Measurements from ENCODE around the gene ZFHX3.

The ZFHX3 gene

GRCh38 chr16:72796222-72796621, 251.7 kb downstream of the ZFHX3 start:
- Mint-ChIP-seq H3K36me3 (peaks cover 39 to 44% of the 10 kb centered on the region in 2 donors), H3K27ac (no peak overlapping the region), H3K27me3 (no peaks in the 10 kb centered on the region), H3K9me3 (no peaks in the 10 kb centered on the region), H3K4me1 (no peaks in the 10 kb centered on the region), H3K4me3 (no peak overlapping the region)
- no peak for DNase-seq
- ATAC-seq (replicated peaks): no peak

DNA sequence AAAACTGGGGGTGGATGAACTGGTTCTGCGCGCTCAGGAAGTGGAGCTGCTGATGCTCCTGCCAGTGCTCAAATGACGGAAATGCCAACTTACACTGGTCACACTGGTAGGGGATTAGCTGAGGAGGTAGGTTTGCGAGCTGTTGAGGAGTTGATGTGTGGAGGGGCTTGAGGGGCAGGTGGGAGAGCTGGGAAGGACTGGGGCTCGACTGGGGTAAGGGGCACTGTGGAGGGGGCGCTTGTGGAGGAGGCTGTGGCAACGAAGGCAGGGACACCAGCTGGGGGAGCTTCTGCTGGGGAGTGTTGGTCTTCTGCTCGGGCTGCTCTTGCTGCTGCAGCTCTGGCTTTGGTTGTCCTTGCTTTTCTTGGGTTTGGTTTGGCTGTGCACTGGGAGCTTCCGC, 252.9 kb downstream of the ZFHX3 start:
- H3K36me3 Mint-ChIP-seq: peaks cover 41 to 43% of the 10 kb centered on the region in 2 donors
- DNase-seq (no peak), ATAC-seq (replicated peaks) (no peak)
- no peak overlapping the region for H3K27ac Mint-ChIP-seq
- H3K27me3 Mint-ChIP-seq: no peaks in the 10 kb centered on the region
- no peaks in the 10 kb centered on the region for H3K9me3 Mint-ChIP-seq
- no peaks in the 10 kb centered on the region for H3K4me1 Mint-ChIP-seq
- H3K4me3 Mint-ChIP-seq: no peak overlapping the region

DNA sequence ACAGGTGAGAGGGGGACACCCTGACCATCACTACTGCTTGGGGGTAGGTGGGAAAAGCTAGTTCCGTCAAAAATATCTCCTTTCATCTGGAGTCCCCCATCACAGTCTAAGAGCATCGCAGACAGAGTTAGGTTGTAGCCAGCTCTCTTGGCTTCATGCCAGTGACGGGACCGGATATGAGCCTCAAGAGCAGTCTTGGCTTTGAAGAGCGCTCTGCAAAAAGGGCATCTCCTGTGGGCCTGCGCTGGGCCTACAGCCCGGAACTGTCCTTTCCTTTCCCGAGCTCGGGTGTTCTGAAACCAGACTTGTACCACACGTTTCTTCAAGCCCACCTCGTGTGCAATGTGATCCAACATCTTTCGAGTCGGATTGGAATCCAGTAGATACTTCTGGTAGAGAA, 253.6 kb downstream of the ZFHX3 start:
- Mint-ChIP-seq H3K9me3 (no peaks in the 10 kb centered on the region), H3K27me3 (peaks cover 0 to under 1% of the 10 kb centered on the region in 2 donors), H3K4me3 (no peak overlapping the region), H3K4me1 (no peaks in the 10 kb centered on the region), H3K27ac (no peak overlapping the region), H3K36me3 (peaks cover 38 to 43% of the 10 kb centered on the region in 2 donors)
- ATAC-seq (replicated peaks) (no peak), DNase-seq (no peak)

DNA sequence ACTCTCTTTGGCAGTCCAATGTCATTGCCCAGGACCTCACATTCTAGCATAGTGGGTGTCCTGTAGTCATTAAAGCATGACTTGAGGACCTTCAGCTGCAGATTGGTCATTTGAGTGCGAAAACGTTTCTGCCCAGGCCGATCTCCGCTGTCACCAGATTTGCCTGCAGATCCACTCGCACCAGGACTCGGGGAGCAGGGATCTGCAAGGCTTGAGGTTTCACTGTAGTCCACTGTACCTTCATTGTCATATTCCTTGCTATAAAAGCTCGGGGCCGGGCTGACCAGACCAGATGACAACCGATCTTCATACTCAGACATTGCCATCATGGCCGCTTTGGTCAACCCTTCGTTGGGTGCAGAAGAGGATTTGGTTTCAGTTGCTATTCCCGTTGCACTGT, 254.2 kb downstream of the ZFHX3 start:
- H3K27me3 Mint-ChIP-seq: peaks cover 0 to 6% of the 10 kb centered on the region in 2 donors
- peaks cover 38 to 45% of the 10 kb centered on the region in 2 donors for H3K36me3 Mint-ChIP-seq
- H3K4me1 Mint-ChIP-seq: no peaks in the 10 kb centered on the region
- no peak overlapping the region for H3K27ac Mint-ChIP-seq
- DNase-seq (no peak), ATAC-seq (replicated peaks) (no peak)
- H3K4me3 Mint-ChIP-seq: no peak overlapping the region
- H3K9me3 Mint-ChIP-seq: no peaks in the 10 kb centered on the region

DNA sequence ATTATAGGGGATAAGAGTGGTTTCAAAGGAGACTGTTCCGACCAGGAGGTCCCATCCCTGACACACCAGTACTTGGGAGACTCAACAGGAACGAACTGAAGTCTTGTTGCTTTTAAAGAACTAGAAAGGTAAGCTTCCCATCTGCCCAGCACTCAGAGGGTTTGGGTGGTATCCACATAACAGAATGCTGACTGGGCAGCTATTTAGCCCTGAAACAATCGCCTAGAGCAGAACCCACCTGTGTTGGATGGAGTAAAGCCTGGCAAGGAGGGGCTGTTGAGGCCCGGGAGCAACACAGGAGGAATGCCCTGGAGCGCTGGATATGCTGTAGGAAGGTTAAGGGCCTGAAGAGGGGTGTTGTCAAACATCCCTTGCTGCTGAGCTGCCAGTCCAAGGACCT, 254.9 kb downstream of the ZFHX3 start:
- no peaks in the 10 kb centered on the region for H3K9me3 Mint-ChIP-seq
- peaks cover 36 to 49% of the 10 kb centered on the region in 2 donors for H3K36me3 Mint-ChIP-seq
- H3K4me1 Mint-ChIP-seq: peaks cover 3 to 7% of the 10 kb centered on the region in 2 donors
- no peak overlapping the region for H3K27ac Mint-ChIP-seq
- H3K27me3 Mint-ChIP-seq: peaks cover 0 to 12% of the 10 kb centered on the region in 2 donors
- no peak overlapping the region for H3K4me3 Mint-ChIP-seq
- ATAC-seq (replicated peaks) (no peak), DNase-seq (no peak)

DNA sequence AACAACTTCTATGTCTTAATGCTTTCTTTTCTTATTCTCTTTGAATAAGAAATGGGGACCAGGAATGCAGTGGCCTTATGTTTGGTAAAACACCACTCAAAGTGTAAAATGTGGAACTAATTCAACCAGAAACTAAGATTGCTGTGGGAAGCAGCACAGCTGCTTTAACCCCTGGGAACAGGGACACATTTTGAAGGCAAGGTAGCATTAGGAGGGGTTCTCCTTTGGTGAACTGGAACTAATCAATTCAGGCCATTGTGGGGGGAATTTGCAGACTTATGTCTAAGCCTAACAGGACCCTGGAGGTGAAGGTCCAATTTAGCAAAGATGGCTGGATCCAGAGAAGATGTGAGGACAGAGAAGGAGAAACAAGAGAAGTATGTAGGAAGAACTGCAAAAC, 256.1 kb downstream of the ZFHX3 start:
- DNase-seq (no peak), ATAC-seq (replicated peaks) (no peak)
- peak overlapping the region; percentile 6 for H3K27ac Mint-ChIP-seq
- peaks cover 0 to 14% of the 10 kb centered on the region in 2 donors for H3K27me3 Mint-ChIP-seq
- peaks cover 30 to 38% of the 10 kb centered on the region in 2 donors for H3K36me3 Mint-ChIP-seq
- H3K4me3 Mint-ChIP-seq: no peak overlapping the region
- H3K4me1 Mint-ChIP-seq: peaks cover 12 to 17% of the 10 kb centered on the region in 2 donors
- no peaks in the 10 kb centered on the region for H3K9me3 Mint-ChIP-seq

DNA sequence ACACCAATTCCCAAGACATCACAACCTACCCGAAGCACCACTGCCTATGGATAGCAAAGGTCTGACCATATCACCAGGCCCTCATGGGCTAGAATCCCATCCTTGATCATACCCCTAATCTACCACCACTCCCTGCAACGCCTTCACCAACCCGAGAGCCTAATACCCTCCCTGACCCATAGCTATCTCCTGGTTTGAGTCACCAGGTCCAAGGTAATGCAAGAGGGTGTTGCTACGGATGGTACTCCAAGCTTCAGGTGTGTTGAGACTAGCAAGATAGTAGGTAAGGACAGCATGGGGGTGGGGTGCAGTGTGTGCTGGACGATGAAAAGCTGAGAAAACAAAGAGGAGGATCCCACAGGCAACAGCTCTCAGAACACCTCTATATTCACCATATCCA, 258.0 kb downstream of the ZFHX3 start:
- H3K4me3 Mint-ChIP-seq: no peak overlapping the region
- H3K4me1 Mint-ChIP-seq: peaks cover 12 to 17% of the 10 kb centered on the region in 2 donors
- DNase-seq (no peak), ATAC-seq (replicated peaks) (no peak)
- no peaks in the 10 kb centered on the region for H3K9me3 Mint-ChIP-seq
- H3K27ac Mint-ChIP-seq: no peak overlapping the region
- peaks cover 15 to 30% of the 10 kb centered on the region in 2 donors for H3K36me3 Mint-ChIP-seq
- H3K27me3 Mint-ChIP-seq: peaks cover 0 to 20% of the 10 kb centered on the region in 2 donors

DNA sequence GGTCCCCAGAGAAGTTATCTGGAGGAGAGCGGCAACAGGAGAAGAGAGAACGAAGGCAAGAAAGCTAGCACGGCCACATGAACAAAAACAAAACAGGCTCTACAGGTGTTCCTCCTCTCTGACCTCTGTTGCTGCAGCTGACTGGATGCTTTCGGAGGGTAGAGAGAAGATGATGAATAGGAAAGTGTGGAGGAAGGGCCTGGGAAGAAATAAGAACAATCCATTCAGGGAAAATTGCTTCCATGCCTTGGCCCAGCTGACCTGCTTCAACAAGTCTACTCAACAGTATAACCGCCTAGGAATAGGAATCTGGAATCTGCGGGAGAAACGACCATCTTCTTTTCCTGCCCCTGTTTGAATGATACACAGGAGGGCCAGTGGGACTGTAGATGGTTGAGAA, 258.5 kb downstream of the ZFHX3 start:
- Mint-ChIP-seq H3K27me3 (peaks cover 0 to 20% of the 10 kb centered on the region in 2 donors), H3K27ac (no peak overlapping the region), H3K4me3 (no peak overlapping the region), H3K9me3 (no peaks in the 10 kb centered on the region), H3K36me3 (peaks cover 12 to 26% of the 10 kb centered on the region in 2 donors), H3K4me1 (peaks cover 12 to 17% of the 10 kb centered on the region in 2 donors)
- no peak for ATAC-seq (replicated peaks)
- no peak for DNase-seq

DNA sequence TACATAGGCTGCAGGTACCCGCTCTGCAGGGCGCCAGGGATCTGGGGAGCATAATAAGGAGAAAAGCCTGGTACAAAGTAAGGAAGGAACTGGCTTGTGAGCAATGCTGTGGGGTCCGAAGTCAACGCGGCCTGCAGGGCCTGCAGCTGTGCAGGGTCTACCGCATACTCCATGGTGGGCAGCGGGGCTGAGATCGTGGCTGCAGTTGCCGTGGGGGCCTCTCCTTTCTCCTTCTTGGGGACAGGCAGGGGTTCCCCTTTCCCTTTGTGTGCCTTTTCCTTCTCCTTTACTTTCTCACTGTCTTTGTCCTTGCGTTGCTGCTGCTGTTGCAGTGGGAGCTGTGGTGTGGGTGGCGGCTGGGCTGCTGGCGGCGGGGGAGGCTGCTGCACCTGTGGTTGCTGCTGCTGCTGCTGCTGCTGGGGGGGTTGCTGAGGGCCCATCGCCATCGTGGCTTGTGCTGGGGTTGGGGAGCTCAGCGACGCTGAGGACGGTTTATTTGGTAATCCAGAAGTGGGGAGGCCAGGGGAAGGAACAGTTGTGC, 259.6 kb downstream of the ZFHX3 start:
- Mint-ChIP-seq H3K27ac (peak overlapping the region; percentile 83), H3K4me3 (peak overlapping the region; percentile 78 to 93), H3K36me3 (peaks cover 11 to 25% of the 10 kb centered on the region in 2 donors), H3K4me1 (peaks cover 12 to 21% of the 10 kb centered on the region in 2 donors), H3K27me3 (peaks cover 0 to 20% of the 10 kb centered on the region in 2 donors), H3K9me3 (no peaks in the 10 kb centered on the region)
- no peak for DNase-seq
- ATAC-seq (replicated peaks): no peak

DNA sequence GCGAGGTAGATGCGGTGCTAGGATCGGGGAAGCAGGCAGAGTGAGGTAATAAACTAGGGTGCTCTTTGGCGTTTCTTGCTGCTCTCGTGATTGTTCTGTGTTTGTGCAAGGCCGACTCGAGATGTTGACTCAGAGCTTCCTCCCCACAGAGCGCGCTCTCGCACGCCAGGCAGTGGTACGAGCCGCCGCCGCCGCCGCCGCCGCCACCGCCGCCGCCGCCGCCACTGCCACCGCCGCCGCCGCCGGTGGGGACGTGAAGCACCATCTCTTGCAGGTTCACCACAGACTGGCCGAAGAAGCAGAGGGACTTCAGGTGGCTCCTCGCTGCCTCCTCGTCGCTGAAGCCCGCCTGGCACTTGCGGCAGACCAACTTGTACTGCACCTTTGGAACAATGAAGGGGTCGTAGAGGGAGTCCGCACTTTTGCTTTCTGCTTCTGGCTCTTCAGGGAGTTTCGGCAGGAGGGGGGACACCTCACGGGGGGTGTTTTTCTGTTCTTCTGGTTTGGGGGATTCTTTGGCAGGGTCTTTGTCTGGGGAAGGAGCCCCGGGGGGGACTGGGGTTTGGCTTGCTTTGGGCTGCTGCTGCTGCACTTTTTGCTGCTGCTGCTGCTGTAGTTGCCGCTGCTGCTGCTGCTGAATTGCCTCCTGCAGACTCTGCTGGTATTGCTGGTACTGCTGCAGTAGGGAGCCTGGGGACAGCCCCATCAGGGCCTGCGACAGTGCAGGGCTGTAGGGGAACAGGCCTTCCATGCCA, 260.2 kb downstream of the ZFHX3 start:
- ATAC-seq (replicated peaks) (peak; percentile 97 to 98), DNase-seq (peak; percentile 58)
- peak overlapping the region; percentile 78 to 93 for H3K4me3 Mint-ChIP-seq
- H3K36me3 Mint-ChIP-seq: peaks cover 11 to 25% of the 10 kb centered on the region in 2 donors
- H3K27me3 Mint-ChIP-seq: peaks cover 0 to 20% of the 10 kb centered on the region in 2 donors
- H3K9me3 Mint-ChIP-seq: no peaks in the 10 kb centered on the region
- peaks cover 12 to 21% of the 10 kb centered on the region in 2 donors for H3K4me1 Mint-ChIP-seq
- H3K27ac Mint-ChIP-seq: peak overlapping the region; percentile 84

- peak in 1 of 2 donors; percentile 8 for ATAC-seq (replicated peaks)
- Mint-ChIP-seq H3K4me1 (peaks cover 12 to 21% of the 10 kb centered on the region in 2 donors), H3K9me3 (no peaks in the 10 kb centered on the region), H3K27ac (peak overlapping the region; percentile 84), H3K36me3 (peaks cover 11 to 25% of the 10 kb centered on the region in 2 donors), H3K27me3 (peaks cover 0 to 20% of the 10 kb centered on the region in 2 donors), H3K4me3 (peak overlapping the region; percentile 78 to 93)
- DNase-seq: no peak
Measured at GRCh38 chr16:72787130-72787513, 260.8 kb downstream of the ZFHX3 start.

DNA sequence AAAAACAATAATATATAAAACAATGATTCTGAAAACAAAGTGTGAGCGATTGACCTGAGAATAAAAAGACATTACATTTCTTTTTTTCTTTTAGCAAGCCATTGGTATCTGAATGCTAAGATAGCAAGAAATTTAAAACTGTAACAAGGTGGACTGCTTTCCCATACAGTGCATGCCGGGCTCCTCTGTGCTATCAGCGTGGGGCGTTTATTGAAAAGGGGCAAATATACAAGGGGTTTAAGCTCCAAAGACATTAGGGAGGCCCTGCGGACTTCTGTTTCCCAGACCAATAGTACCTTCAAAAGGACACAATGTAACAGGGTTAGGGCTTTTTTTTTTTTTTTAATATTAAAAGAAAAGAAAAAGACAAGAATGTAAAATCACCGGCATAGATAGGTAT, 261.3 kb downstream of the ZFHX3 start:
- Mint-ChIP-seq H3K36me3 (peaks cover 11 to 25% of the 10 kb centered on the region in 2 donors), H3K27ac (no peak overlapping the region), H3K27me3 (peaks cover 0 to 20% of the 10 kb centered on the region in 2 donors), H3K9me3 (no peaks in the 10 kb centered on the region), H3K4me1 (peaks cover 12 to 21% of the 10 kb centered on the region in 2 donors), H3K4me3 (no peak overlapping the region)
- ATAC-seq (replicated peaks) (no peak), DNase-seq (no peak)

DNA sequence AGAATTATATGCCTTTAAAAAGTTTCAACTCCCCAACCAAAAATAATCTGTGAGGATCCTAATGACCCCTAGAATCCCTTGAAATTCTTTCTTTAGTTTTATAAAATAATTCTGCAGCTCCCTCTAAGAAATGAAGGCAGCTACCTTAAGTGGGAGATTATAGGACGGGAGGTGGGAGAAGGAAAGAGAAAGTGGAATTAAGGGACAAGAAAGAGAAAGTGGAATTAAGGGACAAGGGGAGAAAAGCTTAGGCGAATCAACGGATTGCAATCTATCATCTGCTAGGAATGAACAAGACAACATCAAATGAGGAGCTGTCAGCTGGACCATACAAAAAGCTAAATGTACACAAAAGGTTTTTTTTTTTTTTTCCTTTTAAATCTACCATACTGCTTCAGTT, 262.0 kb downstream of the ZFHX3 start:
- ATAC-seq (replicated peaks): no peak
- Mint-ChIP-seq H3K4me1 (peaks cover 12 to 21% of the 10 kb centered on the region in 2 donors), H3K27me3 (peaks cover 0 to 20% of the 10 kb centered on the region in 2 donors), H3K4me3 (no peak overlapping the region), H3K27ac (no peak overlapping the region), H3K36me3 (peaks cover 11 to 25% of the 10 kb centered on the region in 2 donors), H3K9me3 (no peaks in the 10 kb centered on the region)
- no peak for DNase-seq

DNA sequence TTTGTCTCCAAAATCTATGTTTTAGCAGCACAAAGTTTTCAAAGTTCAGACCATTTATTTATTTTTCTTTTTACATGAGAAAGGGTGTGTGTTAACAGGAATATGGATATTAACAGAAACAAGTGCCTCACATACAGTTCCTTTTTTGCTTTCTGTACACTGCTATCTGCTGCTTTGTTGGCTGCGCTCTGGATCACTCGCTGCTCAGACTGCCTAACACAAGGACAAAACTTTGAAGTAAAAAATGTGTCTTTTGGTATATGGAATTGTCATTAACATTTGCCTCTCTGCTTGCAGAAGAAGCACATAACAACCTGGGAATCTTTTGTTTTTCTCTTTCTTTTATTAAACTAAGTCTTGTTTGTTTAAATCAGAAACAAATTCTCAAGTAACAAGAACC, 262.8 kb downstream of the ZFHX3 start:
- H3K27ac Mint-ChIP-seq: no peak overlapping the region
- H3K4me3 Mint-ChIP-seq: no peak overlapping the region
- peaks cover 12 to 21% of the 10 kb centered on the region in 2 donors for H3K4me1 Mint-ChIP-seq
- H3K9me3 Mint-ChIP-seq: no peaks in the 10 kb centered on the region
- ATAC-seq (replicated peaks) (no peak), DNase-seq (no peak)
- peaks cover 0 to 20% of the 10 kb centered on the region in 2 donors for H3K27me3 Mint-ChIP-seq
- H3K36me3 Mint-ChIP-seq: peaks cover 11 to 25% of the 10 kb centered on the region in 2 donors
